Measurements from ENCODE around the gene CALCR. TPM values are rescaled to one million over a fixed set of nuclear protein-coding genes. Genes with fewer than 3 reads are reported as not detected.

The CALCR gene
- total and polyA plus RNA-seq, 9 of the 15 experiments (the other 6 are each of a cell fraction or from before 2014, with no cell fraction given), result 0.04 to 0.14 (median 0.09) TPM; not detected in 3

GRCh38 chr7:93430917-93431588, 143.5 kb downstream of the CALCR start:
- no peak for DNase-seq (ENCODE audit: extremely low read depth in 1 of 4, low spot score in 3 of 4)
- Histone ChIP-seq H3K27me3 (ENCODE audit: control insufficient read depth in 2 of 2, insufficient read depth in 2 of 2, low read length in 2 of 2) (peaks cover 4 to 8% of the 10 kb centered on the region in 2 experiments; a peak in 2 of 5 replicates), H2AFZ (ENCODE audit: low read depth, low read length) (no peak overlapping the region), H3K79me2 (ENCODE audit: control insufficient read depth, insufficient read depth, low read length) (no peaks in the 10 kb centered on the region), H3K4me3 (no peak overlapping the region), H4K20me1 (replicated peaks; ENCODE audit: control insufficient read depth, insufficient read depth, low read length) (no peaks in the 10 kb centered on the region), H3K9me1 (ENCODE audit: control insufficient read depth, insufficient read depth, low read length) (no peaks in the 10 kb centered on the region), H3K4me2 (ENCODE audit: insufficient read depth, low read length) (no peak overlapping the region), H3K9me3 (replicated peaks; ENCODE audit: control insufficient read depth, insufficient read depth, low read depth, low read length) (no peaks in the 10 kb centered on the region), H3K4me1 (replicated peaks in 1 of 2; ENCODE audit: control insufficient read depth in 2 of 2, insufficient read depth in 2 of 2, low read length in 2 of 2) (no peaks in the 10 kb centered on the region), H3K27ac (ENCODE audit: extremely low read depth, low read depth, low read length) (no peak overlapping the region), H3K9ac (ENCODE audit: insufficient read depth in 1 of 2, low read depth in 2 of 2, low read length in 2 of 2) (no peak overlapping the region), H3K36me3 (ENCODE audit: control insufficient read depth, insufficient read depth, low read length) (no peaks in the 10 kb centered on the region)
- no peak for TF ChIP-seq HDAC1 (IDR thresholded peaks at IDR 0.05)
- 0 out of 2 replicates have a peak, but pooled peaks have one; percentile 0 for TF ChIP-seq SPI1 (IDR thresholded peaks at IDR 0.05; ENCODE audit: borderline replicate concordance, low read depth, low read length)
- under 1% methylated on average over 8 of the region's 8 CpGs for WGBS (ENCODE audit: insufficient coverage, low coverage, missing lambda C conversion rate)
- intact Hi-C loops (cut with micrococcal nuclease), result no loop called here
- CTCF ChIA-PET (ENCODE audit: low intra/inter-chr PET ratio), result no interaction called here
- FAIRE-seq, result no peak
- POLR2A ChIA-PET, result no interaction called here
- in situ Hi-C loops (cut with MboI), result no loop called here
- ATAC-seq, result no peak
- no TSS peak for BruUV-seq (replicated peaks)

DNA sequence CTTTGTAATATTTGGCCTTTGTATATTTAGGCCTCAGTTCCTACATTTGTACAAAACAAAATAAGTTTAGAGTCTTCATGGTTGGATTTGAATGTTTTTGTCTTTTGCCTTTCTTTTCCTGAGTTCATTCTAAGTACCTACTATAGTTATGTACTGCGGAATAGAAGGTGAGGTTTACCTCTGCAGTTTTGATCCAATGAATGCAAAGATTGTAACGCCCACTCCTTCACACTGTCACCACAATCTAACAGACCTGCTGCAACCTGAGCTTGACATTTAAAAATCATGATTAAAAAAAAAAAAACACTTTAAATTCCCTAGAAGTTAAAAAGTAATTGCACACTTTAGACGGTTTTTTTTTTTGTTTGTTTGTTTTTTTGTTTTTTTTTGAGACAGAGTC, 145.0 kb downstream of the CALCR start:
- Histone ChIP-seq H3K9me3 (replicated peaks; ENCODE audit: control insufficient read depth, insufficient read depth, low read depth, low read length) (no peaks in the 10 kb centered on the region), H2AFZ (ENCODE audit: low read depth, low read length) (no peak overlapping the region), H3K27me3 (ENCODE audit: control insufficient read depth in 2 of 2, insufficient read depth in 2 of 2, low read length in 2 of 2) (peaks cover 4 to 10% of the 10 kb centered on the region in 2 experiments; a peak in 3 of 5 replicates), H3K9me1 (ENCODE audit: control insufficient read depth, insufficient read depth, low read length) (no peaks in the 10 kb centered on the region), H3K27ac (ENCODE audit: extremely low read depth, low read depth, low read length) (no peak overlapping the region), H3K9ac (ENCODE audit: insufficient read depth in 1 of 2, low read depth in 2 of 2, low read length in 2 of 2) (no peak overlapping the region), H3K4me3 (no peak overlapping the region), H3K4me2 (ENCODE audit: insufficient read depth, low read length) (no peak overlapping the region), H3K36me3 (ENCODE audit: control insufficient read depth, insufficient read depth, low read length) (no peaks in the 10 kb centered on the region), H3K79me2 (ENCODE audit: control insufficient read depth, insufficient read depth, low read length) (no peaks in the 10 kb centered on the region), H4K20me1 (replicated peaks; ENCODE audit: control insufficient read depth, insufficient read depth, low read length) (no peaks in the 10 kb centered on the region), H3K4me1 (replicated peaks in 1 of 2; ENCODE audit: control insufficient read depth in 2 of 2, insufficient read depth in 2 of 2, low read length in 2 of 2) (no peaks in the 10 kb centered on the region)
- 2% methylated on average over 3 of the region's 3 CpGs for WGBS (ENCODE audit: insufficient coverage, low coverage, missing lambda C conversion rate)
- in situ Hi-C loops (cut with MboI) (no loop called here), intact Hi-C loops (cut with micrococcal nuclease) (no loop called here)
- no TSS peak for BruUV-seq (replicated peaks)
- TF ChIP-seq ELK1 (CRISPR knock-in tag; IDR thresholded peaks at IDR 0.05) (no peak), FUS (optimal IDR thresholded peaks at IDR 0.05; ENCODE audit: low read depth, low read length) (no peak), CBX8 (IDR thresholded peaks at IDR 0.05; ENCODE audit: borderline replicate concordance, extremely low read depth, low read depth, low read length, poor library complexity, severe bottlenecking) (no peak), TCF7 (IDR thresholded peaks at IDR 0.05; ENCODE audit: borderline replicate concordance) (no peak), ZNF639 (CRISPR knock-in tag; conservative IDR thresholded peaks at IDR 0.05 in 1 of 2, IDR thresholded peaks at IDR 0.05 in 1 of 2) (no peak)
- POLR2A ChIA-PET, result interaction anchor here (0.6 to 1.5 kb wide), 2 partner anchors 8 to 15 kb away, joined by 3 to 4 read pairs; no protein-coding TSS in a partner anchor
- DNase-seq (ENCODE audit: extremely low read depth in 1 of 4, low spot score in 3 of 4) (no peak), FAIRE-seq (no peak), ATAC-seq (no peak)
- CTCF ChIA-PET (ENCODE audit: low intra/inter-chr PET ratio), result no interaction called here

Data from K562 (cell line).